ENCODE results near the gene ACVR1B. TPM values are rescaled to one million over a fixed set of nuclear protein-coding genes. Genes with fewer than 3 reads are reported as not detected.

Gene ACVR1B
- total RNA-seq, 1 donor from 2014 or later: 12.1 TPM

DNA sequence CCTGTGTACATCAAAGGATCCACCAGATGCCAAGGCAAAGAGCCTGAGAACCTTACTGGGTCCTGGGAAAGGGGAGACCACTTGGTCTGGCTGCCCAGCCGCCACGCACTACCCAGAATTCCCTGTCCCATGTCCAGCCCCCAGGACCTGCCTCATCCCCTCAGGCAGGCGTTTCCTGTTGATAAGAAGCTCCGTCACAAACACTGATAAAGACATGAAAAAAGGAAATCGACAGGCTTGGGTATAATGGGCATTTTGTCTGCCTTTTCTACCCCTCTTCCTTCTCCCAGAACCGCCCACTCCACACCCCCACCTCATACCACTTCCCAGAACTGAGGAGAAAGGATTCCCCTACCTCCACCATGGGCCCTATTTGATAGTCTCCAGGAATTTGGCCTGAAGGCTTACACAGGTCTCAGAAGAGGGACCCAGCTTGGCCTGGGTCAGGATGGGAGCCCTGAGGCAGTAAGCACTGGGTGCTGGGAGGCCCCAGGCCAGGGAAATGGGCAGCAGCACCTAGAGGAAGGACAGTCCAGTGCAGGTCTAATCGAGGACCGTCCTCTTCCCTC, 25.4 kb upstream of the ACVR1B start:
- no peak for DNase-seq (ENCODE audit: low read depth)
- Histone ChIP-seq H3K4me3 (ENCODE audit: low read depth, low read length) (no peak overlapping the region), H3K36me3 (ENCODE audit: control insufficient read depth, insufficient read depth, low read length) (no peaks in the 10 kb centered on the region), H3K27me3 (ENCODE audit: control insufficient read depth, insufficient read depth, low read length) (no peaks in the 10 kb centered on the region)
- TF ChIP-seq, protein P1, sequence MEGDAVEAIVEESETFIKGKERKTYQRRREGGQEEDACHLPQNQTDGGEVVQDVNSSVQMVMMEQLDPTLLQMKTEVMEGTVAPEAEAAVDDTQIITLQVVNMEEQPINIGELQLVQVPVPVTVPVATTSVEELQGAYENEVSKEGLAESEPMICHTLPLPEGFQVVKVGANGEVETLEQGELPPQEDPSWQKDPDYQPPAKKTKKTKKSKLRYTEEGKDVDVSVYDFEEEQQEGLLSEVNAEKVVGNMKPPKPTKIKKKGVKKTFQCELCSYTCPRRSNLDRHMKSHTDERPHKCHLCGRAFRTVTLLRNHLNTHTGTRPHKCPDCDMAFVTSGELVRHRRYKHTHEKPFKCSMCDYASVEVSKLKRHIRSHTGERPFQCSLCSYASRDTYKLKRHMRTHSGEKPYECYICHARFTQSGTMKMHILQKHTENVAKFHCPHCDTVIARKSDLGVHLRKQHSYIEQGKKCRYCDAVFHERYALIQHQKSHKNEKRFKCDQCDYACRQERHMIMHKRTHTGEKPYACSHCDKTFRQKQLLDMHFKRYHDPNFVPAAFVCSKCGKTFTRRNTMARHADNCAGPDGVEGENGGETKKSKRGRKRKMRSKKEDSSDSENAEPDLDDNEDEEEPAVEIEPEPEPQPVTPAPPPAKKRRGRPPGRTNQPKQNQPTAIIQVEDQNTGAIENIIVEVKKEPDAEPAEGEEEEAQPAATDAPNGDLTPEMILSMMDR (IDR thresholded peaks at IDR 0.05; ENCODE audit: insufficient read depth, low read length, severe bottlenecking): no peak
- no peak for FAIRE-seq

DNA sequence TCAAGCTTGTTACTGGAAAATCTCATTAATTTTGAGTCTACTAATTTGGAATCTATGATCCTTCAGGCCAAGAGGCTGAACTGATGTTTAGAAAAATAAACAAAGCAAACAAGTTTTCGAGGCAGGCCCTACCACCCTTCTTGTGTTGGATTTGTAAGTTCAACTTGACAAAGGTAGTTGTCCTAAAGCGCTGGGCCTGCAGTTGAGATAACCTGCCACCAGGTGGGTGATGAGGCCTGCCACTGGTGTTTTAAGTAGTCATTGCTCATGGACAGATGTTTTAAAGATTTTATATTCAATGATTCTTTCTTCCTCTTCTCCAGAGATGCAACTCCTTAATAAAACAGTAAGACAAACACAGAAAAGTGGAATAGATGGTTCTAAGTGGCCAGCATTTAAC, 24.8 kb upstream of the ACVR1B start:
- no peaks in the 10 kb centered on the region for H3K36me3 ChIP-seq (ENCODE audit: control insufficient read depth, insufficient read depth, low read length)
- no peak overlapping the region for H3K4me3 ChIP-seq (ENCODE audit: low read depth, low read length)
- DNase-seq (ENCODE audit: low read depth): peak; percentile 72
- TF ChIP-seq, protein P1 (IDR thresholded peaks at IDR 0.05; ENCODE audit: insufficient read depth, low read length, severe bottlenecking): peak; percentile 77
- FAIRE-seq: no peak
- no peaks in the 10 kb centered on the region for H3K27me3 ChIP-seq (ENCODE audit: control insufficient read depth, insufficient read depth, low read length)

DNA sequence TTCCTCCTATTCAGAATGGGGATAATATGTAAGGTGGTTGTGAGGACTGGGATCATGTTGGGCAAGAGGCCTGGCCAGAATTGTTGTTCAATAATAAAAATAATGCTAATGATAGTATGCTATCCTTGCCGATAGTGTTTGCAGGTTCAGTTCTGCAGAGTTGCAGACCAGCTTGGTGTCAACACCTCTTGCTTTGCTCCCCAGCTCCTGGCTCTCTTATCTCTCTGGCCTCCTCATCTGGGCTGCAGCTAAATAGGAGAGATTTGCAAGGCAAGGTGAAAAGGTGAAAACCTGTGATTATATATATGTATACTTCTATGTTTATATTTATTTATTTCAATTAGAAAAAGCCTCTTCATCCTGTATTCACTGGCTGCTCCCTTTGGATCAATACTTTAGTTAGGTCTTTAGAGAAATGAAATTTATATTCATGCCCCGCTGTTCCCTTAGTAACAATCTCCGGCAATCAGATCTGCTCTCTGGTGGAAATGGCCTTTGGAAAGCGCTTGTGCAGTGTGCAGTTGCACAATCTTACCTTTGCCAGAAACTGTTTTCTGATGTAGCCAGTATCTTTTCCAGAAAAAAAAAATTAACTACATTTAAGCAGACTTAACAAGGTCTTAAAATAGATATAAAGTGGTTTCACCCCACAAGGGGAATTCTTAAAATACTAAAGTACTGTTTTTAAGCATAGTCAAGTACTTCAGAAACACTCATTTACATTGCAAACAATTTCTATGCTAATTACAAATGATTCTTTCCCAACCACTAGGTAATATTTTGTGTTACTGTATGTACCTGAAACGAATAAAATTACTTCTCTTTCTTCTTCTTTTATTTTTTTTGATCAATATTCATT, 19.1 kb upstream of the ACVR1B start:
- no peaks in the 10 kb centered on the region for H3K36me3 ChIP-seq (ENCODE audit: control insufficient read depth, insufficient read depth, low read length)
- TF ChIP-seq, protein P1 (IDR thresholded peaks at IDR 0.05; ENCODE audit: insufficient read depth, low read length, severe bottlenecking): no peak
- FAIRE-seq: no peak
- H3K27me3 ChIP-seq (ENCODE audit: control insufficient read depth, insufficient read depth, low read length): no peaks in the 10 kb centered on the region
- H3K4me3 ChIP-seq (ENCODE audit: low read depth, low read length): no peak overlapping the region
- no peak for DNase-seq (ENCODE audit: low read depth)

DNA sequence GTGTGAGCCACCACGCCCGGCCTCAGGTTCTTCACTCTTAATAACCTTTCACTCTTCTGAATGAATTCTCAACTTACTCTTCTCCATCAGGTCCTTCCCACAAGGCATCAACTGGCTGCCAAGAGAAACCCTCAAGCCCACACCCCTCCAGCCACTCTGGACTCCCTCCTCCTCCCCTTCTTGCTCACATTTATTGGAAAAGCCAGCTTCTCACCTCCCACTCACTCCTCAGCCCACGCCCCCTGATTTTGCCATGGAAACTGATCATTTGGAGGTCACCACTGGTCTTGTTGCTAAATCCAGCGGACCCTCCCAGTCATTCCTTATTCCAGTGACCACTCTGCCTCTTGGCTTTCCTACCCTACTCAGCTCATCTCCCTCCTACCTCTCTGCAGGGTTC, 17.4 kb upstream of the ACVR1B start:
- DNase-seq (ENCODE audit: low read depth): no peak
- FAIRE-seq: no peak
- Histone ChIP-seq H3K4me3 (ENCODE audit: low read depth, low read length) (no peak overlapping the region), H3K27me3 (ENCODE audit: control insufficient read depth, insufficient read depth, low read length) (no peaks in the 10 kb centered on the region), H3K36me3 (ENCODE audit: control insufficient read depth, insufficient read depth, low read length) (no peaks in the 10 kb centered on the region)
- TF ChIP-seq, protein P1 (IDR thresholded peaks at IDR 0.05; ENCODE audit: insufficient read depth, low read length, severe bottlenecking): no peak

DNA sequence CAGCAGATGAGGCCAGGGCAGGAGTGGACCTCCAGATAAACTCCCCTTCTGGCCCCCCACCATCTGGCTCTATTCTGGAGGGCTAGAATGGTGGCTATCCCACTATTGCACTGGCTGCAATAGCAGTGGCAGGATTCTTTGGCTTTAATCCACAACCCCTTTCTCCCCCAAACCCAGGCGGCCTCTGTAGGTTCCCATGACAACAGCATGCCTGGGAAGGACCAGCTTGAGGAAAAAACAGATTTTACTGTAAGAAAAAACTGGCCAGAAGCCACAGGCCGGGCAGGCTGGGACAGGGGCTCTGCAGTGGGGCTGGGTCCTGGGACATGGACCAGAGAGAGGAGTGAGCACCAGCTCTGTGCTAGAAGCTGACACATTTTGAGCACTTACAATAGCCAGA, 13.6 kb upstream of the ACVR1B start:
- no peak overlapping the region for H3K4me3 ChIP-seq (ENCODE audit: low read depth, low read length)
- DNase-seq (ENCODE audit: low read depth): no peak

More for the DNA sequence above, 13.6 kb upstream of the ACVR1B start:
- no peaks in the 10 kb centered on the region for H3K36me3 ChIP-seq (ENCODE audit: control insufficient read depth, insufficient read depth, low read length)
- no peaks in the 10 kb centered on the region for H3K27me3 ChIP-seq (ENCODE audit: control insufficient read depth, insufficient read depth, low read length)
- TF ChIP-seq, protein P1 (IDR thresholded peaks at IDR 0.05; ENCODE audit: insufficient read depth, low read length, severe bottlenecking): no peak
- no peak for FAIRE-seq
